Measurements from ENCODE around the gene MAGEC3.

DNA sequence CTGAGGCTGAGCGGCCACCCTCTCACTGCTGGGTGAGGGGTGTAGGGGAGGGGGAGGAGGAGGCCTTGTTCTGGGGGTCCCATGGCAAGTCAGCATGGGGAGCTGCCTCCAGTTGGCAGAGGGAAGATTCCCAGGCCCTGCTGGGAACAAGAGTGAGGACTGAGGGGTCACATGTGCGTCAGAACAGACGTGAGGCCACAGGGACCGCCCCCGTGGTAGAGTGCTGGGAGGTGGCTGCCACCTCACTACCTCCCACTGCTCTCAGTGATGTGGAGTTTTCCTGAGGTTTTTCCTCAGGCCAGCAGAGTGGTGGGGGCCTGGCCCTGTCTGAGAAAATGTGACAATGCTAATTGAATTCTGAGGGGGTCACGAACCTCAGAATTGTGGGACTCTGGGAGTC lies 66.1 kb downstream of the MAGEC3 start:
- TF ChIP-seq EZH2 (IDR thresholded peaks at IDR 0.05; ENCODE audit: insufficient read depth, poor library complexity, severe bottlenecking) (no peak), EZH2phosphoT487 (IDR thresholded peaks at IDR 0.05; ENCODE audit: insufficient read depth, low read depth) (no peak)

Data from GM23248 (cell line).